ENCODE measurements around the gene SLC35F4. TPM values are rescaled to one million over a fixed set of nuclear protein-coding genes. Genes with fewer than 3 reads are reported as not detected.

The SLC35F4 gene
- total and polyA plus RNA-seq, 10 of the 15 experiments (the other 5 are each of a cell fraction or from before 2014, with no cell fraction given): 0.06 to 0.30 TPM; not detected in 8

GRCh38 chr14:57816568-57817284, 49.2 kb downstream of the SLC35F4 start:
- WGBS (ENCODE audit: insufficient coverage, insufficient replicate concordance, low lambda C conversion rate, missing lambda C conversion rate): 26% methylated on average over 2 of the region's 2 CpGs
- SMC1A ChIA-PET (ENCODE audit: uncharacterized antibody, unreplicated experiment): no interaction called here

More at GRCh38 chr14:57816568-57817284, 49.2 kb downstream of the SLC35F4 start:
- no peak overlapping the region for H3K4me3 ChIP-seq
- H3K9ac ChIP-seq (ENCODE audit: control insufficient read depth, insufficient read depth, low read length): no peak overlapping the region
- no peaks in the 10 kb centered on the region for H3K36me3 ChIP-seq (ENCODE audit: control insufficient read depth in 2 of 2, insufficient read depth in 2 of 2, low read length in 1 of 2)
- H3K79me2 ChIP-seq (ENCODE audit: control insufficient read depth, insufficient read depth, low read length): no peaks in the 10 kb centered on the region
- in situ Hi-C loops (cut with MboI): no loop called here
- BruUV-seq (replicated peaks): no TSS peak
- H3K9me3 ChIP-seq (replicated peaks; ENCODE audit: control insufficient read depth, insufficient read depth, low read length): no peaks in the 10 kb centered on the region
- intact Hi-C loops (cut with micrococcal nuclease; ENCODE audit: unreplicated experiment): no loop called here
- H3K4me1 ChIP-seq (ENCODE audit: control insufficient read depth, insufficient read depth, low read length): no peaks in the 10 kb centered on the region
- H2AFZ ChIP-seq (ENCODE audit: control insufficient read depth, low read depth, low read length): no peak overlapping the region
- TF ChIP-seq MTA2 (IDR thresholded peaks at IDR 0.05; ENCODE audit: low read depth) (no peak), YBX1 (IDR thresholded peaks at IDR 0.05) (no peak), CEBPB (IDR thresholded peaks at IDR 0.05; ENCODE audit: borderline replicate concordance in 1 of 2, low read depth in 2 of 2, low read length in 2 of 2) (no peak), ATF7 (IDR thresholded peaks at IDR 0.05; ENCODE audit: low read depth) (no peak), E4F1 (IDR thresholded peaks at IDR 0.05; ENCODE audit: borderline replicate concordance, partially characterized antibody) (no peak), USF2 (IDR thresholded peaks at IDR 0.05; ENCODE audit: borderline replicate concordance, low read depth, low read length) (no peak), TCF12 (IDR thresholded peaks at IDR 0.05; ENCODE audit: low read depth, low read length) (no peak), BCL11A (IDR thresholded peaks at IDR 0.05; ENCODE audit: low read depth, low read length) (no peak), ZSCAN29 (IDR thresholded peaks at IDR 0.05) (no peak), SRF (IDR thresholded peaks at IDR 0.05; ENCODE audit: low read depth in 2 of 2, low read length in 2 of 2) (no peak), ZNF24 (IDR thresholded peaks at IDR 0.05) (no peak), SIN3A (IDR thresholded peaks at IDR 0.05; ENCODE audit: low read depth, low read length) (no peak), NR2F1 (conservative IDR thresholded peaks at IDR 0.05) (no peak), BMI1 (IDR thresholded peaks at IDR 0.05; ENCODE audit: borderline replicate concordance) (no peak), PML (IDR thresholded peaks at IDR 0.05; ENCODE audit: low read length) (no peak), ZBTB33 (IDR thresholded peaks at IDR 0.05) (no peak), RCOR1 (conservative IDR thresholded peaks at IDR 0.05; ENCODE audit: low read depth, low read length) (no peak), SREBF2 (IDR thresholded peaks at IDR 0.05; ENCODE audit: low read length) (no peak)
- no peaks in the 10 kb centered on the region for H3K27me3 ChIP-seq (replicated peaks in 1 of 2; ENCODE audit: control insufficient read depth in 2 of 2, insufficient read depth in 2 of 2, low read length in 1 of 2)
- no peaks in the 10 kb centered on the region for H4K20me1 ChIP-seq (ENCODE audit: control insufficient read depth, insufficient read depth)
- POLR2A ChIA-PET: no interaction called here
- no peak overlapping the region for H3K4me2 ChIP-seq (ENCODE audit: control insufficient read depth, insufficient read depth)
- no peak for FAIRE-seq
- ATAC-seq: peak; percentile 66
- CTCF ChIA-PET: no interaction called here
- RAD21 ChIA-PET (ENCODE audit: unreplicated experiment): no interaction called here
- no peak for DNase-seq (ENCODE audit: low read depth, low spot score)
- no peak overlapping the region for H3K27ac ChIP-seq (ENCODE audit: control insufficient read depth, insufficient read depth)
